Common myeloid progenitor, CD34-positive (primary cell): Measurements from ENCODE around the gene NLGN4X.

Source experiments
- CTCF ChIA-PET: fragments of 350-600 bp; sonication (Branson Sonifier 250); formaldehyde crosslinking; loops from one replicate; lab custom pipeline; 2021; ENCODE audit warnings: antibody characterized with exemption; lab: Charles Lee
- POLR2A ChIA-PET: fragments of 350-600 bp; sonication (Branson Sonifier 250); formaldehyde crosslinking; loops from one replicate; lab custom pipeline; 2021; ENCODE audit warnings: antibody characterized with exemption; lab: Charles Lee
- DNase-seq, 3 donors: peaks; one replicate each; pipeline versions ENCODE4 v3.0.0 to v3.0.0-alpha.2; 2013
- H3K27ac ChIP-seq, 2 experiments: 1 replicate in 1 of 2; 2 replicates in 1 of 2; pipeline ENCODE4 v1.7.0; 2013; ENCODE audit warnings: inconsistent platforms in 2 of 2, low read length in 2 of 2, mild to moderate bottlenecking in 2 of 2, low read depth in 1 of 2, moderate library complexity in 1 of 2; ENCODE audit not compliant: severe bottlenecking in 2 of 2, insufficient read depth in 1 of 2, poor library complexity in 1 of 2
- H3K27me3 ChIP-seq, 5 experiments: replicated peaks in 2 of 5; 1 replicate in 3 of 5; 2 replicates in 2 of 5; pipeline versions ENCODE4 v1.6.1 to v1.7.0; 2013; ENCODE audit warnings: low read length in 4 of 5, mild to moderate bottlenecking in 2 of 5, moderate library complexity in 2 of 5, inconsistent platforms in 1 of 5; ENCODE audit not compliant: insufficient read depth in 5 of 5, control insufficient read depth in 4 of 5
- H3K36me3 ChIP-seq, 4 experiments: 1 replicate in 2 of 4; 2 replicates in 2 of 4; pipeline versions ENCODE4 v1.6.1 to v1.7.0; 2013; ENCODE audit warnings: low read length in 3 of 4, control low read depth in 1 of 4, mild to moderate bottlenecking in 1 of 4; ENCODE audit not compliant: control insufficient read depth in 4 of 4, insufficient read depth in 4 of 4
- H3K4me1 ChIP-seq, 4 experiments: 1 replicate in 3 of 4; 2 replicates in 1 of 4; pipeline versions ENCODE4 v1.6.1 to v1.7.1; 2013; ENCODE audit warnings: low read length in 3 of 4, mild to moderate bottlenecking in 3 of 4, control low read depth in 1 of 4, inconsistent platforms in 1 of 4, moderate library complexity in 1 of 4; ENCODE audit not compliant: control insufficient read depth in 4 of 4, insufficient read depth in 4 of 4; ENCODE audit errors: control extremely low read depth in 1 of 4
- H3K4me3 ChIP-seq, 7 experiments: 1 replicate in 4 of 7; 2 replicates in 3 of 7; pipeline versions ENCODE4 v1.5.1 to v1.7.0; 2013; ENCODE audit warnings: mild to moderate bottlenecking in 7 of 7, low read length in 6 of 7, moderate library complexity in 6 of 7, inconsistent platforms in 2 of 7, low read depth in 2 of 7, control low read depth in 1 of 7; ENCODE audit not compliant: insufficient read depth in 4 of 7, control insufficient read depth in 1 of 7; ENCODE audit errors: extremely low read depth in 1 of 7
- H3K9me3 ChIP-seq, 5 experiments: 1 replicate in 4 of 5; 2 replicates in 1 of 5; pipeline versions ENCODE4 v1.6.1 to v1.7.1; 2013; ENCODE audit warnings: low read length in 4 of 5, mild to moderate bottlenecking in 2 of 5, inconsistent platforms in 1 of 5, low read depth in 1 of 5, moderate library complexity in 1 of 5; ENCODE audit not compliant: control insufficient read depth in 4 of 5, insufficient read depth in 2 of 5; ENCODE audit errors: control extremely low read depth in 1 of 5
- WGBS: methylation state at CpG from one replicate; pipeline ENCODE4 v1.1.5; 2013; ENCODE audit not compliant: insufficient coverage; 5-methylcytosine and 5-hydroxymethylcytosine counted together

Gene NLGN4X

GRCh38 chrX:6021316-6022091 lies 207.2 kb downstream of the NLGN4X start:
- Histone ChIP-seq H3K36me3 (no peaks in the 10 kb centered on the region), H3K9me3 (no peaks in the 10 kb centered on the region), H3K27ac (no peak overlapping the region), H3K4me3 (no peak overlapping the region), H3K4me1 (peaks cover 0 to 3% (median 0%) of the 10 kb centered on the region in 4 experiments), H3K27me3 (peaks cover 0 to 5% (median 0%) of the 10 kb centered on the region in 5 experiments)
- CTCF ChIA-PET = no interaction called here
- DNase-seq = peak; percentile 5 to 44 (median 35)
- POLR2A ChIA-PET = no interaction called here
- 0% methylated on average over 3 of the region's 4 CpGs for WGBS

DNA sequence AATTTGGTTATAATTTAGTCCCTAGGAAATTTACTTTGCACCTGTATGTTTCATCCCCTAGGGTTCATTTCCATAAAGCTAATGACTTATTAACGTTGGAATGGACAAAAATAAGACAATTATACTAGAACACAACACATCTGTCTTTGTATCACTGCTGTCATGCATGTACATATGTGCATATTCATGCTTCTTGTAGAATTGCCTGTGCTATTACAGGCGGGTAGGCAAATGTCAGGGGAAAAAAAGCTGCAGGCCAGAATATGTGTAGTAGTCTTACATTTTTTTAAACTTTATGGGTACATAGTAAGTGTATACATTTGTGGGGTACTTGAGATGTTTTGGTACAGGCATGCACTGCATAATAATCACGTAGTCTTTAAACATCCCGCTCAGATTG lies 209.6 kb downstream of the NLGN4X start:
- WGBS = 86% methylated on average over 1 of the region's 4 CpGs
- Histone ChIP-seq H3K36me3 (no peaks in the 10 kb centered on the region), H3K27ac (no peak overlapping the region), H3K27me3 (peaks cover 0 to 2% (median 0%) of the 10 kb centered on the region in 5 experiments), H3K4me3 (no peak overlapping the region), H3K9me3 (no peaks in the 10 kb centered on the region), H3K4me1 (peaks cover 0 to 3% (median 0%) of the 10 kb centered on the region in 4 experiments)
- ChIA-PET CTCF (no interaction called here), POLR2A (no interaction called here)
- DNase-seq = no peak

GRCh38 chrX:6015423-6015822 lies 213.2 kb downstream of the NLGN4X start:
- ChIA-PET POLR2A (no interaction called here), CTCF (no interaction called here)
- DNase-seq = no peak
- H3K9me3 ChIP-seq = no peaks in the 10 kb centered on the region
- no peaks in the 10 kb centered on the region for H3K36me3 ChIP-seq
- H3K27me3 ChIP-seq = no peaks in the 10 kb centered on the region
- no peaks in the 10 kb centered on the region for H3K4me1 ChIP-seq
- WGBS = 90% methylated on average over 3 of the region's 5 CpGs
- H3K27ac ChIP-seq = no peak overlapping the region
- H3K4me3 ChIP-seq = no peak overlapping the region

GRCh38 chrX:6012357-6012756 lies 216.3 kb downstream of the NLGN4X start:
- H3K4me1 ChIP-seq = no peaks in the 10 kb centered on the region
- CTCF ChIA-PET = no interaction called here
- H3K27me3 ChIP-seq = no peaks in the 10 kb centered on the region
- DNase-seq = no peak
- no peaks in the 10 kb centered on the region for H3K36me3 ChIP-seq
- no peaks in the 10 kb centered on the region for H3K9me3 ChIP-seq
- H3K27ac ChIP-seq = no peak overlapping the region
- WGBS = 78% methylated on average over 1 of the region's 2 CpGs
- no peak overlapping the region for H3K4me3 ChIP-seq
- POLR2A ChIA-PET = no interaction called here

GRCh38 chrX:6005856-6006255 lies 222.8 kb downstream of the NLGN4X start:
- H3K27ac ChIP-seq = no peak overlapping the region
- DNase-seq = no peak
- no peaks in the 10 kb centered on the region for H3K9me3 ChIP-seq
- no peak overlapping the region for H3K4me3 ChIP-seq
- H3K4me1 ChIP-seq = no peaks in the 10 kb centered on the region
- H3K36me3 ChIP-seq = no peaks in the 10 kb centered on the region
- H3K27me3 ChIP-seq = no peaks in the 10 kb centered on the region
- ChIA-PET CTCF (no interaction called here), POLR2A (no interaction called here)

- H3K4me3 ChIP-seq = no peak overlapping the region
- 92% methylated on average over 3 of the region's 4 CpGs for WGBS
- CTCF ChIA-PET = no interaction called here
- no peaks in the 10 kb centered on the region for H3K4me1 ChIP-seq
- POLR2A ChIA-PET = no interaction called here
- no peaks in the 10 kb centered on the region for H3K27me3 ChIP-seq
- no peaks in the 10 kb centered on the region for H3K36me3 ChIP-seq
- H3K27ac ChIP-seq = no peak overlapping the region
- no peaks in the 10 kb centered on the region for H3K9me3 ChIP-seq
- DNase-seq = no peak
Measured at GRCh38 chrX:6004529-6004928, 224.1 kb downstream of the NLGN4X start.

DNA sequence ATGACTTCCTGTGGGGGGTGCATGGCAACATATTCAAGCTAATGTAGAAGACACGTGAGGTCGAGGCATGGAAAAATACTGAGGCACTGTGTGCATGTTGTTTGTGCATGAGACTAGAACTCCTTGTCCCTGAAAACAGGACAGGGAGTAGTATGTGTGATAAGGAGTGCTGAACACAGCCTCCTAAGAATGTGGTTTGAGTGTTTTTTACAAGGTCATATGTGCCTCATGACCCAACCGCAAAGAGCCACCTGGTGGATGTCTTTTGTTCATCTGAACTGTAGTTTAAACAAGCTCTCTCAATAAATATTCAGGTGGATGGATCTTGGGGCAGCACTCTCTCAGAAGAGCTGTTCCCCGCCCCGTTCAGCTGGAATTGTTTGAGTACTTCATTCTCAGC lies 226.6 kb downstream of the NLGN4X start:
- Histone ChIP-seq H3K4me1 (no peaks in the 10 kb centered on the region), H3K36me3 (no peaks in the 10 kb centered on the region), H3K9me3 (no peaks in the 10 kb centered on the region), H3K27ac (no peak overlapping the region), H3K4me3 (no peak overlapping the region), H3K27me3 (no peaks in the 10 kb centered on the region)
- DNase-seq = no peak
- 58% methylated on average over 3 of the region's 5 CpGs for WGBS
- POLR2A ChIA-PET = interaction anchor here (0.6 kb wide), 1 partner anchor 483 kb away, joined by 7 read pairs; no protein-coding TSS in a partner anchor
- CTCF ChIA-PET = no interaction called here
